ENCODE data around the gene MTX3.

Gene MTX3

GRCh38 chr5:79932510-79933504, 58.3 kb downstream of the MTX3 start:
- no peak for DNase-seq

- no peak for DNase-seq
These were observed 59.2 kb downstream of the MTX3 start for GRCh38 chr5:79931866-79932265.

GRCh38 chr5:79931409-79931808, 59.7 kb downstream of the MTX3 start:
- DNase-seq = no peak

GRCh38 chr5:79929095-79929494, 62.0 kb downstream of the MTX3 start:
- peak; percentile 24 for DNase-seq
